Body of pancreas (tissue), 4 donors: ENCODE data around the gene PLPP3.

Source experiments
- POLR2A ChIP-seq, 3 donors: fragments of 450-650 bp; IDR thresholded peaks; one replicate each; pipeline ENCODE4 v1.6.1; 2016; ENCODE audit warnings: antibody characterized with exemption in 3 of 3, mild to moderate bottlenecking in 2 of 3
- TF ChIP-seq, protein P1 (sequence below), 7 experiments: fragments of 450-650 bp in 4 of 7; fragments of 200-600 bp in 3 of 7; sonication (generic) in 3 of 7; IDR thresholded peaks; one replicate each; pipeline ENCODE4 v1.5.1; 2016 to 2019; ENCODE audit warnings: antibody characterized with exemption in 7 of 7

DNA sequence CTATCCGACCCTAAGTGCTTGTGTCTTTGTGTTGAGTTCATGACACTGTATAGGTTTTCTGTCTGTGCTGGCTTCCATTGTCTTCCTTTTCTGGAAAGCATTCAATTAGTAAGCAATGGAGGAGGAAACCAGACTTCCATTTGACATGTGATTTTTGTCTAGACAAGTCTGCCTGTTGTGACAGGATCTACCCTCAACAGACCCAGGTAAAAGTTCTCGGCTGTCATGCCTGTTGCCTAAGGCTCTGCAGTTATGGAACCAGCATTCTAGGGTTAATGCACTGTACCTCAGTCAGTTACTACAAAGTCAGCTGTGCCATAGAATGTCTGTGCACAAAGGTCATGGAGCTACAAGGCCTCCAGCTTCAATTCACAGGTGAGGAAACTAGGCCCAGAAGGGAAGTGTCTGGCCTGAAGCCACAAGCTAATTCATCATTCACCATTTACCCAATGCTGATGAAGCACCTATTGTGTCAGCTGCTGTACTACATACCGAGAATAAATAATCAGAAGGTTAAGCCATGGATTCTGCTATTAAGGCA is 72.3 kb downstream of the PLPP3 start:
- TF ChIP-seq, protein P1, sequence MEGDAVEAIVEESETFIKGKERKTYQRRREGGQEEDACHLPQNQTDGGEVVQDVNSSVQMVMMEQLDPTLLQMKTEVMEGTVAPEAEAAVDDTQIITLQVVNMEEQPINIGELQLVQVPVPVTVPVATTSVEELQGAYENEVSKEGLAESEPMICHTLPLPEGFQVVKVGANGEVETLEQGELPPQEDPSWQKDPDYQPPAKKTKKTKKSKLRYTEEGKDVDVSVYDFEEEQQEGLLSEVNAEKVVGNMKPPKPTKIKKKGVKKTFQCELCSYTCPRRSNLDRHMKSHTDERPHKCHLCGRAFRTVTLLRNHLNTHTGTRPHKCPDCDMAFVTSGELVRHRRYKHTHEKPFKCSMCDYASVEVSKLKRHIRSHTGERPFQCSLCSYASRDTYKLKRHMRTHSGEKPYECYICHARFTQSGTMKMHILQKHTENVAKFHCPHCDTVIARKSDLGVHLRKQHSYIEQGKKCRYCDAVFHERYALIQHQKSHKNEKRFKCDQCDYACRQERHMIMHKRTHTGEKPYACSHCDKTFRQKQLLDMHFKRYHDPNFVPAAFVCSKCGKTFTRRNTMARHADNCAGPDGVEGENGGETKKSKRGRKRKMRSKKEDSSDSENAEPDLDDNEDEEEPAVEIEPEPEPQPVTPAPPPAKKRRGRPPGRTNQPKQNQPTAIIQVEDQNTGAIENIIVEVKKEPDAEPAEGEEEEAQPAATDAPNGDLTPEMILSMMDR (IDR thresholded peaks at IDR 0.05) = no peak
- TF ChIP-seq POLR2A (IDR thresholded peaks at IDR 0.05) = no peak
